ENCODE results near the gene C10orf90. TPM values are rescaled to one million over a fixed set of nuclear protein-coding genes. Genes with fewer than 3 reads are reported as not detected.

The C10orf90 gene
- total and polyA plus RNA-seq, 2 of the 8 experiments (the other 6 are each of a cell fraction or from before 2014, with no cell fraction given) = 0.21 TPM; not detected in 1

GRCh38 chr10:126650161-126650560, 20.3 kb downstream of the C10orf90 start (continued):
- no peak for TF ChIP-seq CHD7 (IDR thresholded peaks at IDR 0.05; ENCODE audit: insufficient replicate concordance, low read length)
- no peak for TF ChIP-seq CHD2 (IDR thresholded peaks at IDR 0.05; ENCODE audit: low read length)
- no peak for TF ChIP-seq SP4 (IDR thresholded peaks at IDR 0.05; ENCODE audit: low read length)
- TF ChIP-seq RFX5 (IDR thresholded peaks at IDR 0.05; ENCODE audit: borderline replicate concordance, low read depth, low read length) = no peak
- TF ChIP-seq EZH2 (IDR thresholded peaks at IDR 0.05; ENCODE audit: low read depth, low read length, severe bottlenecking) = no peak
- no peak for TF ChIP-seq BCL11A (IDR thresholded peaks at IDR 0.05; ENCODE audit: low read depth in 2 of 2, low read length in 2 of 2)
- no peak for TF ChIP-seq TAF7 (optimal IDR thresholded peaks at IDR 0.05; ENCODE audit: borderline replicate concordance, low read depth, low read length)
- TF ChIP-seq NRF1 (IDR thresholded peaks at IDR 0.05; ENCODE audit: low read depth, low read length) = no peak

Data from H1 (cell line).